Hepatocyte (in vitro differentiated cells): ENCODE data around the gene CC2D1A.
"Not testable (repeated sequence)": the region's sequence is repeated elsewhere in the genome, so short reads cannot be mapped to it uniquely, and the experiment has no call there.

Experiments
- EZH2 ChIP-seq: fragments of 200-600 bp; sonication (generic); IDR thresholded peaks from 2 replicates; pipeline ENCODE4 v1.6.1; 2016; ENCODE audit warnings: antibody characterized with exemption, mild to moderate bottlenecking, borderline replicate concordance
- EZH2phosphoT487 ChIP-seq: fragments of 200-600 bp; sonication (generic); IDR thresholded peaks from one replicate; pipeline ENCODE4 v1.6.1; 2018; ENCODE audit warnings: antibody characterized with exemption, mild to moderate bottlenecking, low read depth, moderate library complexity; ENCODE audit not compliant: unreplicated experiment, severe bottlenecking
- TF ChIP-seq, protein P1 (sequence below): fragments of 200-600 bp; sonication (generic); IDR thresholded peaks from 2 replicates; pipeline ENCODE4 v1.5.1; 2016; ENCODE audit warnings: antibody characterized with exemption, mild to moderate bottlenecking; ENCODE audit not compliant: poor library complexity

GRCh38 chr19:13922118-13922517 is 16.1 kb downstream of the CC2D1A start:
- TF ChIP-seq, protein P1, sequence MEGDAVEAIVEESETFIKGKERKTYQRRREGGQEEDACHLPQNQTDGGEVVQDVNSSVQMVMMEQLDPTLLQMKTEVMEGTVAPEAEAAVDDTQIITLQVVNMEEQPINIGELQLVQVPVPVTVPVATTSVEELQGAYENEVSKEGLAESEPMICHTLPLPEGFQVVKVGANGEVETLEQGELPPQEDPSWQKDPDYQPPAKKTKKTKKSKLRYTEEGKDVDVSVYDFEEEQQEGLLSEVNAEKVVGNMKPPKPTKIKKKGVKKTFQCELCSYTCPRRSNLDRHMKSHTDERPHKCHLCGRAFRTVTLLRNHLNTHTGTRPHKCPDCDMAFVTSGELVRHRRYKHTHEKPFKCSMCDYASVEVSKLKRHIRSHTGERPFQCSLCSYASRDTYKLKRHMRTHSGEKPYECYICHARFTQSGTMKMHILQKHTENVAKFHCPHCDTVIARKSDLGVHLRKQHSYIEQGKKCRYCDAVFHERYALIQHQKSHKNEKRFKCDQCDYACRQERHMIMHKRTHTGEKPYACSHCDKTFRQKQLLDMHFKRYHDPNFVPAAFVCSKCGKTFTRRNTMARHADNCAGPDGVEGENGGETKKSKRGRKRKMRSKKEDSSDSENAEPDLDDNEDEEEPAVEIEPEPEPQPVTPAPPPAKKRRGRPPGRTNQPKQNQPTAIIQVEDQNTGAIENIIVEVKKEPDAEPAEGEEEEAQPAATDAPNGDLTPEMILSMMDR: not testable (repeated sequence)
- TF ChIP-seq EZH2, EZH2phosphoT487: not testable (repeated sequence)
